ENCODE measurements around the gene DUS4L. TPM values are rescaled to one million over a fixed set of nuclear protein-coding genes. Genes with fewer than 3 reads are reported as not detected.

Gene DUS4L
- total and polyA plus RNA-seq, 2 donors (not counting 3 experiments of a cell fraction or from before 2014, with no cell fraction given), result 2.5 to 9.6 TPM

- Histone ChIP-seq H3K4me1 (ENCODE audit: control insufficient read depth, extremely low read depth, insufficient read depth, low read length) (peaks cover 26% of the 10 kb centered on the region), H3K27me3 (ENCODE audit: control insufficient read depth in 2 of 2, insufficient read depth in 2 of 2, low read length in 2 of 2) (no peaks in the 10 kb centered on the region), H3K27ac (ENCODE audit: insufficient read depth, low read depth, low read length) (no peak overlapping the region), H3K4me2 (ENCODE audit: insufficient read depth, low read length) (no peak overlapping the region), H3K4me3 (replicated peaks in 1 of 3; ENCODE audit: insufficient read depth in 1 of 3, low read depth in 1 of 3, low read length in 3 of 3) (no peak overlapping the region), H3K79me2 (ENCODE audit: control insufficient read depth, insufficient read depth, low read length) (peaks cover 4% of the 10 kb centered on the region), H3K9me1 (replicated peaks; ENCODE audit: control insufficient read depth, extremely low read depth, insufficient read depth, low read length) (no peaks in the 10 kb centered on the region), H4K20me1 (replicated peaks; ENCODE audit: control insufficient read depth, extremely low read depth, insufficient read depth, low read length) (no peaks in the 10 kb centered on the region), H3K9me3 (replicated peaks; ENCODE audit: control insufficient read depth, insufficient read depth, low read length) (no peaks in the 10 kb centered on the region), H3K9ac (replicated peaks; ENCODE audit: extremely low read depth, insufficient read depth, low read length) (no peak overlapping the region), H2AFZ (ENCODE audit: low read depth, low read length) (no peak overlapping the region), H3K36me3 (ENCODE audit: control insufficient read depth in 2 of 2, extremely low read depth in 1 of 2, insufficient read depth in 2 of 2, low read length in 2 of 2) (peaks cover 5 to 20% of the 10 kb centered on the region in 2 experiments)
- no peak for FAIRE-seq
- no peak for TF ChIP-seq CTCF (IDR thresholded peaks at IDR 0.05; ENCODE audit: extremely low read depth in 1 of 2, insufficient read depth in 1 of 2, low read depth in 1 of 2, low read length in 2 of 2)
- no peak for TF ChIP-seq GATA2 (IDR thresholded peaks at IDR 0.05; ENCODE audit: insufficient read depth, insufficient read length, low read depth, low read length)
- TF ChIP-seq JUN (IDR thresholded peaks at IDR 0.05; ENCODE audit: borderline replicate concordance, insufficient read depth, insufficient read length, low read depth), result no peak
- dilution Hi-C loops (cut with MboI; ENCODE audit: extremely low pct_ligation_motif_present, low sequenced_read_pairs), result no loop called here
- intact Hi-C loops (cut with micrococcal nuclease), result no loop called here
- DNase-seq (ENCODE audit: low read depth, low spot score), result no peak
- ChIA-PET CTCF (interaction anchor here (1.5 to 1.6 kb wide), 2 partner anchors 8 to 20 kb away, joined by 3 to 5 read pairs; partner anchors contain the start of gene BCAP29), POLR2A (no interaction called here)
- BruUV-seq (replicated peaks), result no TSS peak
These were observed 37.0 kb downstream of the DUS4L start for GRCh38 chr7:107600816-107601215.

DNA sequence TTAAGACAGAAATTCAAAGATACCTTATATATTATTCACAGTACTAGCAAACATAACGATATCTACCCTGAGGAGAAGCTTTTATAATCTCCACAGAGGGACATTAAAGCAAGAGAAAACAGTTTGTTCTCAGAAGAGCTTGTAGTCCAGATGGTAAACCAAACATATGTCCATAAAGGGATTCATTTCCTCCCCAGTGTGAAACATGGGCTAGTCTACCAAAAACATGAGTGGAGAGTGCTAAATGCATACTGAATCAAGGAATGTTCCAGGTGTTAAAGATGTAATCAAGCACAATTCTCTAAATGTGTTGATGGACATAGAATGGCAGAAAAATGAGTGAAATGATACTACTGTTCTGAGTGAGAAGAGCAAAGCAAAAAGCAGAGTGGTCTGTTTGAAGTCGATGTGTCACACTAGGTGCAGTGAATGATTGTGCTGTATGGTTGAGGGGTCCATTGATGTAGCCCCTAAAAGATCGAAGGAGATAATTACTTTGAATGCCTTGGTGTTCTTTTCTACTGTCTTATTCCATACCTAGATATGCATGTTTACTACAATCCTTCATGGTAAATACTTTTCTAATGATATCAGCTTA lies 41.5 kb downstream of the DUS4L start:
- FAIRE-seq, result no peak
- peaks cover 2% of the 10 kb centered on the region for H3K79me2 ChIP-seq (ENCODE audit: control insufficient read depth, insufficient read depth, low read length)
- H2AFZ ChIP-seq (ENCODE audit: low read depth, low read length), result no peak overlapping the region
- no peaks in the 10 kb centered on the region for H3K27me3 ChIP-seq (ENCODE audit: control insufficient read depth in 2 of 2, insufficient read depth in 2 of 2, low read length in 2 of 2)
- no peaks in the 10 kb centered on the region for H3K9me3 ChIP-seq (replicated peaks; ENCODE audit: control insufficient read depth, insufficient read depth, low read length)
- no peak overlapping the region for H3K4me3 ChIP-seq (replicated peaks in 1 of 3; ENCODE audit: insufficient read depth in 1 of 3, low read depth in 1 of 3, low read length in 3 of 3)
- H3K9me1 ChIP-seq (replicated peaks; ENCODE audit: control insufficient read depth, extremely low read depth, insufficient read depth, low read length), result no peaks in the 10 kb centered on the region
- no peak overlapping the region for H3K4me2 ChIP-seq (ENCODE audit: insufficient read depth, low read length)
- POLR2A ChIA-PET, result no interaction called here
- DNase-seq (ENCODE audit: low read depth, low spot score), result no peak
- peaks cover 17% of the 10 kb centered on the region for H3K4me1 ChIP-seq (ENCODE audit: control insufficient read depth, extremely low read depth, insufficient read depth, low read length)
- H3K36me3 ChIP-seq (ENCODE audit: control insufficient read depth in 2 of 2, extremely low read depth in 1 of 2, insufficient read depth in 2 of 2, low read length in 2 of 2), result peaks cover 5 to 23% of the 10 kb centered on the region in 2 experiments
- CTCF ChIA-PET, result interaction anchor here (0.6 to 1.5 kb wide), 5 partner anchors 10 to 270 kb away, joined by 3 to 5 read pairs (median 4); no protein-coding TSS in a partner anchor
- TF ChIP-seq POLR2A (IDR thresholded peaks at IDR 0.05; ENCODE audit: low read depth, low read length), result no peak
- no peak for TF ChIP-seq POLR2AphosphoS5 (IDR thresholded peaks at IDR 0.05; ENCODE audit: insufficient read depth, low read depth, low read length)
- no peak for TF ChIP-seq FOS (IDR thresholded peaks at IDR 0.05; ENCODE audit: borderline replicate concordance, insufficient read depth, low read length)
- no peak for TF ChIP-seq MAX (IDR thresholded peaks at IDR 0.05; ENCODE audit: insufficient read depth, insufficient read length)
- no peak for TF ChIP-seq CTCF (IDR thresholded peaks at IDR 0.05; ENCODE audit: extremely low read depth in 1 of 2, insufficient read depth in 1 of 2, low read depth in 1 of 2, low read length in 2 of 2)
- TF ChIP-seq JUN (IDR thresholded peaks at IDR 0.05; ENCODE audit: borderline replicate concordance, insufficient read depth, insufficient read length, low read depth), result no peak
- no peak for TF ChIP-seq EZH2 (IDR thresholded peaks at IDR 0.05; ENCODE audit: borderline replicate concordance, low read depth, low read length, severe bottlenecking)
- no peak for TF ChIP-seq GATA2 (IDR thresholded peaks at IDR 0.05; ENCODE audit: insufficient read depth, insufficient read length, low read depth, low read length)
- TF ChIP-seq MYC (IDR thresholded peaks at IDR 0.05; ENCODE audit: low read depth, low read length), result no peak
- intact Hi-C loops (cut with micrococcal nuclease) (no loop called here), dilution Hi-C loops (cut with MboI; ENCODE audit: extremely low pct_ligation_motif_present, low sequenced_read_pairs) (no loop called here)
- H3K27ac ChIP-seq (ENCODE audit: insufficient read depth, low read depth, low read length), result no peak overlapping the region
- H3K9ac ChIP-seq (replicated peaks; ENCODE audit: extremely low read depth, insufficient read depth, low read length), result no peak overlapping the region
- no TSS peak for BruUV-seq (replicated peaks)
- H4K20me1 ChIP-seq (replicated peaks; ENCODE audit: control insufficient read depth, extremely low read depth, insufficient read depth, low read length), result no peaks in the 10 kb centered on the region

Measured in endothelial cell of umbilical vein (primary cell).